ENCODE measurements around the gene MYO1B. TPM values are rescaled to one million over a fixed set of nuclear protein-coding genes. Genes with fewer than 3 reads are reported as not detected.

MYO1B gene
- total RNA-seq, 1 donor from 2014 or later, result 7.0 TPM

DNA sequence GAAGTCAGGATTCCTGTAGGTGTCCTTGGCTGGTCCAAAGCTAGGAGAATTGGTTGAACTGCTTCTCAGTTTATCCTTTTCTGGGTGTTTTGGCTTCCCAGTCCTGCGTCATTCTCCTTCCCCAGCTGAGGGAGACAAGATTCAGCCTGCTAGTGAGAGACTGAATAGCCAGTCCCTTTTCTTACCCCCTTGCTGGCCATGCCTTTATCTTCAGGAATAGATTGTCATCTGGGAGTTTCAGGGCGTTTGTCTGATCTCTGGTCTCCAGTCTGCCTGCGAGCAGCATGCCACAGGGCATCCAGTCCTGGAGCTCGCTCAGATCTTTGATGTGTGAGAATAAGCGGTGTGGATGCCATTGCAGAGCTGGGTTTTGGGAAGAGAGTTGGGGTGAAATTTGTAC lies 5.8 kb downstream of the MYO1B start:
- H3K9me3 Mint-ChIP-seq, result no peaks in the 10 kb centered on the region
- no peak for DNase-seq (ENCODE audit: low spot score)
- intact Hi-C loops (cut with micrococcal nuclease), result no loop called here
- no peak overlapping the region for H3K4me3 Mint-ChIP-seq (ENCODE audit: low read depth)
- no peak overlapping the region for H3K27ac Mint-ChIP-seq
- peaks cover 18% of the 10 kb centered on the region for H3K27me3 Mint-ChIP-seq (ENCODE audit: low read depth)
- no peaks in the 10 kb centered on the region for H3K36me3 Mint-ChIP-seq (ENCODE audit: low read depth)
- peaks cover 12% of the 10 kb centered on the region for H3K4me1 Mint-ChIP-seq (ENCODE audit: low read depth)

- DNase-seq (ENCODE audit: low spot score), result no peak
- no peak overlapping the region for H3K4me3 Mint-ChIP-seq (ENCODE audit: low read depth)
- peaks cover 2% of the 10 kb centered on the region for H3K4me1 Mint-ChIP-seq (ENCODE audit: low read depth)
- intact Hi-C loops (cut with micrococcal nuclease), result no loop called here
- no peaks in the 10 kb centered on the region for H3K9me3 Mint-ChIP-seq
- H3K27ac Mint-ChIP-seq, result no peak overlapping the region
- peaks cover 8% of the 10 kb centered on the region for H3K27me3 Mint-ChIP-seq (ENCODE audit: low read depth)
- no peaks in the 10 kb centered on the region for H3K36me3 Mint-ChIP-seq (ENCODE audit: low read depth)
Observed at GRCh38 chr2:191252699-191253098, 7.5 kb downstream of the MYO1B start.

DNA sequence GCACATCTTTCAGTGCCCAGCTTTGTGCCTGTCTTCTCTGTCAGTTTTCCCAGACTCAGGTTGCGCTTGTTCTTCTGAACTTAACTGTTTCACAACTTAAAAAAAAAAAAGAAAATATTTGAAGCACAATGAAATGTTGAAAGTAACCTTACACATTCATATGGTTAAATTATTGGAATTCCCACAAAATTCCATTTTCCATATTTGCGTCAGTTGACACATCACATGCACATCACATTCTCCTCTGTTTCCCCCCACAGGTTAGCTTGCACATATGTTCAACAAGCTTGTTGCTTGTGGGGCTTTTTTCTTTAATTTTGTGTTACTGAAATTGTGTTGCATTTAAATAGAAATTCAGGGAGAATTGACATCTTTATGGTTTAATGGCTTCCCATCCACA lies 8.3 kb downstream of the MYO1B start:
- Mint-ChIP-seq H3K27me3 (ENCODE audit: low read depth) (peaks cover 5% of the 10 kb centered on the region), H3K4me3 (ENCODE audit: low read depth) (no peak overlapping the region), H3K27ac (no peak overlapping the region), H3K4me1 (ENCODE audit: low read depth) (no peaks in the 10 kb centered on the region), H3K36me3 (ENCODE audit: low read depth) (no peaks in the 10 kb centered on the region), H3K9me3 (no peaks in the 10 kb centered on the region)
- intact Hi-C loops (cut with micrococcal nuclease), result no loop called here
- no peak for DNase-seq (ENCODE audit: low spot score)

DNA sequence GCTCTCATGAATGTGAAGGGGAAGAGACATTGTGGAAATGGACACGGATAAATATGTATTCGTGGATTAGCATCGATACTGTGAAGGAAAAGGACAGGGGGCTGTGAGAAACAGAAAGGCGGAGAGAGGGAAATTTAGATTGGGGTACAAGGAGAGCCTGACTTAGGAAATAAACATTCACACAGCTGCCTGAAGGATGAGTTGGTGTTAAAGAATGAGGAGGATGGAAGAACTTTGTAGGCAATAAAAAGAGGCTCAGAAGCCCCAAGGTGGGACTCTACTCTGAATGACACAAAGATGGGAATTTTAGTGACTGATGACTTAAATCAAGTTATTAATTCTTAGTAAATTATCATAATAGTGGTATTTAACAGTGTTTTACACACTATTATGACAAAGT lies 10.1 kb downstream of the MYO1B start:
- Mint-ChIP-seq H3K9me3 (no peaks in the 10 kb centered on the region), H3K27me3 (ENCODE audit: low read depth) (peaks cover 2% of the 10 kb centered on the region), H3K4me1 (ENCODE audit: low read depth) (no peaks in the 10 kb centered on the region), H3K36me3 (ENCODE audit: low read depth) (no peaks in the 10 kb centered on the region), H3K27ac (no peak overlapping the region), H3K4me3 (ENCODE audit: low read depth) (no peak overlapping the region)
- DNase-seq (ENCODE audit: low spot score), result no peak
- intact Hi-C loops (cut with micrococcal nuclease), result no loop called here

DNA sequence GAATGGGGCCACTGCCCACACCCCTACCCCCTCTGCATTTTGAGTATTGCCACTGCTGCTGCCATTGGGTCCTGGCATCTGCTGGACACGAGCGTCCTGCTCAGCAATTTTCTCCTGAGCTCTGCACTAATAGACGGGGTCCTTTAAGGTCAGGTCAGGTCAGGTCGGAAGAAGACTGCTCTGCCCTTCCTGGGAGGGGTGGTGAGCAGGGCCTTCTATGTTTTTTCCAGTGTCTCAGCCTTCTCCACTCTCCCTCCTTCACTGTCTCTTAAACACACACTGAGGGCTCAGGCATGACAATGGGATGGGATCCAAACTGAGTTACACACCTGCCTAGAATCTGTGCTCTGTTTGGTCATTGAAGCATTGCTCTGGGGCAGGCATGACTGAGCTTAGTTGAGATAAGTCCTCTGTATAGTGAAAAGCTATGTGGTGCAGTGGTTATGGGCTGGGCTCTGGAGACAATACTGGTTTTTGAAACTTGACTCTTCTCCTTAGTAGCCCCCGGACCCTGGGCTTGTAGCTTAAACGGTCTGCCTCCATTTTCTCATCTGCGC lies 10.6 kb downstream of the MYO1B start:
- H3K4me3 Mint-ChIP-seq (ENCODE audit: low read depth), result no peak overlapping the region
- no peak for DNase-seq (ENCODE audit: low spot score)
- H3K4me1 Mint-ChIP-seq (ENCODE audit: low read depth), result no peaks in the 10 kb centered on the region

DNA sequence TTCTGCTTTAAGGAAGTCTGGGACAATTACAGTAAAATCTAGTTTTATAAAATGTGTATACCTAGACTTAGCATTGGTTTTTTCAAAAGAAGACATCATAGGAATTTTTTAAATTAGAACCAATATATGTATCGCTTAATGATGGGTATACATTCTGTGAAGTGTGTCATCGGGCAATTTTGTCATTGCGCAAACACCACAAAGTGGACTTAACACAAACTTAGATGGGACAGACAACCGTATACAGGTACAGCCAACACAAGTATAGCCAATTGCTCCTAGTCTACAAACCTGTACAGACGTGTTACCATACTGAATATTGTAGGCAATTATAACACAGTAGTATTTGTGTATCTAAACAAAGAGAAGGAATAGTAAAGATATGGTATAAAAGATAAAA lies 12.7 kb downstream of the MYO1B start:
- intact Hi-C loops (cut with micrococcal nuclease), result no loop called here
- no peak for DNase-seq (ENCODE audit: low spot score)
- Mint-ChIP-seq H3K4me1 (ENCODE audit: low read depth) (peaks cover 3% of the 10 kb centered on the region), H3K27ac (no peak overlapping the region), H3K9me3 (no peaks in the 10 kb centered on the region), H3K4me3 (ENCODE audit: low read depth) (no peak overlapping the region), H3K27me3 (ENCODE audit: low read depth) (peaks cover 2% of the 10 kb centered on the region), H3K36me3 (ENCODE audit: low read depth) (no peaks in the 10 kb centered on the region)

More for the DNA sequence above, 10.6 kb downstream of the MYO1B start:
- no peaks in the 10 kb centered on the region for H3K9me3 Mint-ChIP-seq
- H3K36me3 Mint-ChIP-seq (ENCODE audit: low read depth), result no peaks in the 10 kb centered on the region
- intact Hi-C loops (cut with micrococcal nuclease), result no loop called here
- H3K27me3 Mint-ChIP-seq (ENCODE audit: low read depth), result peaks cover 2% of the 10 kb centered on the region
- H3K27ac Mint-ChIP-seq, result no peak overlapping the region

DNA sequence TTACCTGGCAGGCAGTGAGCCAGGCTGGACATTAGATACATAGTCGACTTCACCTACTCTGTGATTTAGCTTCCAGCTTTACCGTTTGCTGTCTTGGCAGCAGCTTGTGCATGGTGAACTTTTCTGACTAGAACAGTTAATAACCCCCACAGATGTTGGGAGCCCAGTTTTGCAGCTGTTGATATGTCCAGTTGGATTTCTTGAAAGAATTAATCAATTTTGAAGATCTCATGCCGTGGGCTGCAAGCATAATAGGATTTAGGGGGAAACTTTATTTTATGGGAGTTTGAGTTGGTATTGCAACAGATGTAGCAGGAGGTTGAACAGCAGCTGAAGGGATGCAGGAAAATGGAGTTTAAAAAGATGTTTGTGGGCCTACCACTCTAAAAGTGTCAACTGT lies 13.8 kb downstream of the MYO1B start:
- Mint-ChIP-seq H3K4me1 (ENCODE audit: low read depth) (peaks cover 3% of the 10 kb centered on the region), H3K27ac (no peak overlapping the region), H3K4me3 (ENCODE audit: low read depth) (no peak overlapping the region), H3K9me3 (no peaks in the 10 kb centered on the region), H3K36me3 (ENCODE audit: low read depth) (no peaks in the 10 kb centered on the region), H3K27me3 (ENCODE audit: low read depth) (peaks cover 2% of the 10 kb centered on the region)
- intact Hi-C loops (cut with micrococcal nuclease), result no loop called here
- no peak for DNase-seq (ENCODE audit: low spot score)

GRCh38 chr2:191262436-191262835 lies 17.2 kb downstream of the MYO1B start:
- no peaks in the 10 kb centered on the region for H3K36me3 Mint-ChIP-seq (ENCODE audit: low read depth)
- H3K9me3 Mint-ChIP-seq, result no peaks in the 10 kb centered on the region
- no peaks in the 10 kb centered on the region for H3K27me3 Mint-ChIP-seq (ENCODE audit: low read depth)
- H3K4me1 Mint-ChIP-seq (ENCODE audit: low read depth), result peaks cover 7% of the 10 kb centered on the region
- no peak overlapping the region for H3K4me3 Mint-ChIP-seq (ENCODE audit: low read depth)
- H3K27ac Mint-ChIP-seq, result no peak overlapping the region
- no peak for DNase-seq (ENCODE audit: low spot score)
- intact Hi-C loops (cut with micrococcal nuclease), result no loop called here

- Mint-ChIP-seq H3K27ac (no peak overlapping the region), H3K27me3 (ENCODE audit: low read depth) (no peaks in the 10 kb centered on the region), H3K4me3 (ENCODE audit: low read depth) (no peak overlapping the region), H3K9me3 (no peaks in the 10 kb centered on the region), H3K4me1 (ENCODE audit: low read depth) (peaks cover 7% of the 10 kb centered on the region), H3K36me3 (ENCODE audit: low read depth) (no peaks in the 10 kb centered on the region)
- intact Hi-C loops (cut with micrococcal nuclease), result no loop called here
- DNase-seq (ENCODE audit: low spot score), result no peak
Observed at GRCh38 chr2:191263050-191263449, 17.8 kb downstream of the MYO1B start.

DNA sequence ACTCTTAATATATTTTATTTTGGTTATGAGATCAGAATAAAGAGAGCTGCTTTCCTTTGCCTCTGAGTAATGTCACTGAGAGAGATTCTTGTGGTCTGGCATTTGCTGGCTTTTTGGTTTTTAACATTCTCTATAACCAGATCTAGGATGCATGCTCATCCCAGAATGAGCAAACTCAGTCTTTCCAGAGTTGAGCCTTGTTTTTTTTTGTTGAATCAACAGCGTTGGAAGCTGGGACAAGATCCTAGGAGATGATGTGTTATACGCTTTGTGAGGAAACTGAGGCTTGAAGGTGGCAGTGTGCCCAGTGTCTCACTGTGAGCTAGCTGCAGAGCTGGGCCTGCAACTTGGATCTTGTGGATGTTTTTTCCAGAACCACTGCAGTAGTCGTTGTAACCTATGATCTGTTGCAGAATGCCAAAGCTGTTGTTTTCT lies 19.5 kb downstream of the MYO1B start:
- Mint-ChIP-seq H3K27ac (no peak overlapping the region), H3K36me3 (ENCODE audit: low read depth) (no peaks in the 10 kb centered on the region), H3K4me1 (ENCODE audit: low read depth) (peaks cover 7% of the 10 kb centered on the region), H3K4me3 (ENCODE audit: low read depth) (no peak overlapping the region), H3K27me3 (ENCODE audit: low read depth) (no peaks in the 10 kb centered on the region), H3K9me3 (no peaks in the 10 kb centered on the region)
- intact Hi-C loops (cut with micrococcal nuclease), result no loop called here
- DNase-seq (ENCODE audit: low spot score), result no peak

- no peaks in the 10 kb centered on the region for H3K36me3 Mint-ChIP-seq (ENCODE audit: low read depth)
- H3K4me1 Mint-ChIP-seq (ENCODE audit: low read depth), result peaks cover 7% of the 10 kb centered on the region
- H3K27ac Mint-ChIP-seq, result no peak overlapping the region
- DNase-seq (ENCODE audit: low spot score), result no peak
- no peak overlapping the region for H3K4me3 Mint-ChIP-seq (ENCODE audit: low read depth)
- no peaks in the 10 kb centered on the region for H3K9me3 Mint-ChIP-seq
- intact Hi-C loops (cut with micrococcal nuclease), result no loop called here
- H3K27me3 Mint-ChIP-seq (ENCODE audit: low read depth), result no peaks in the 10 kb centered on the region
Observed at GRCh38 chr2:191265311-191266170, 20.3 kb downstream of the MYO1B start.

DNA sequence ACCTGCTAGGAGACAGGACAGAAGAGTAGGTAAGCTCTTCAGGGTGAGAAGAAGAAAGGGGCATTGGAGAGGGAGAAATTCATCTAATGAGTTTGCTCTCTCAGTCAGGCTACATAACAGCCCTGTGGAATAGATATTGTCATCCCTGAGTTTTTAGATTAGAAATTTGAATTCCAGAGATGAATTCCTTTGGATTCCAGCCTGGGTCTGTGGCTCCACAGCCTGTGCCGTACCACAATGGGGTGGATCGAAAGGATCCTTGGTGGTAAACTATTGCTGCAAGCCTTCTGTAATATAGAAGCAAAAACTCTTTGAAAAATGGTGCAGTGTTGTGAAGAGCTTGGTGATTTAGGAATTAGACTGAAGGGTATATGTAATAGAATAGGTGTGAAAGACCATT lies 21.0 kb downstream of the MYO1B start:
- DNase-seq (ENCODE audit: low spot score), result no peak
- peaks cover 7% of the 10 kb centered on the region for H3K4me1 Mint-ChIP-seq (ENCODE audit: low read depth)
- H3K27me3 Mint-ChIP-seq (ENCODE audit: low read depth), result no peaks in the 10 kb centered on the region
- no peak overlapping the region for H3K27ac Mint-ChIP-seq
- H3K36me3 Mint-ChIP-seq (ENCODE audit: low read depth), result no peaks in the 10 kb centered on the region
- no peak overlapping the region for H3K4me3 Mint-ChIP-seq (ENCODE audit: low read depth)
- intact Hi-C loops (cut with micrococcal nuclease), result no loop called here
- no peaks in the 10 kb centered on the region for H3K9me3 Mint-ChIP-seq

- no peak for DNase-seq (ENCODE audit: low spot score)
- Mint-ChIP-seq H3K4me1 (ENCODE audit: low read depth) (peaks cover 4% of the 10 kb centered on the region), H3K4me3 (ENCODE audit: low read depth) (no peak overlapping the region), H3K36me3 (ENCODE audit: low read depth) (no peaks in the 10 kb centered on the region), H3K27ac (no peak overlapping the region), H3K9me3 (no peaks in the 10 kb centered on the region), H3K27me3 (ENCODE audit: low read depth) (peaks cover 2% of the 10 kb centered on the region)
- intact Hi-C loops (cut with micrococcal nuclease), result no loop called here
Observed at GRCh38 chr2:191268596-191268995, 23.4 kb downstream of the MYO1B start.

All from activated T-helper 2 cell treated with anti-CD3 and anti-CD28 coated beads, Interferon-gamma antibody, Interleukin-2, Interleukin-4, amounts not matched to agents 10 μg/mL and 5 μg/mL and 100 μg/mL, durations not matched to agents 14 hours and 24 hours and 36 hours (primary cell).